AG08396 (cell line): ENCODE measurements around the gene MAML3.
"Not testable (repeated sequence)": the region's sequence is repeated elsewhere in the genome, so short reads cannot be mapped to it uniquely, and the experiment has no call there.

ENCODE experiments used
- DNase-seq: peaks from one replicate; pipeline ENCODE4 v3.0.0; 2012; ENCODE audit warnings: low spot score, mixed read lengths

Gene MAML3

GRCh38 chr4:139725236-139725635 is 428.7 kb downstream of the MAML3 start:
- DNase-seq = no peak

DNA sequence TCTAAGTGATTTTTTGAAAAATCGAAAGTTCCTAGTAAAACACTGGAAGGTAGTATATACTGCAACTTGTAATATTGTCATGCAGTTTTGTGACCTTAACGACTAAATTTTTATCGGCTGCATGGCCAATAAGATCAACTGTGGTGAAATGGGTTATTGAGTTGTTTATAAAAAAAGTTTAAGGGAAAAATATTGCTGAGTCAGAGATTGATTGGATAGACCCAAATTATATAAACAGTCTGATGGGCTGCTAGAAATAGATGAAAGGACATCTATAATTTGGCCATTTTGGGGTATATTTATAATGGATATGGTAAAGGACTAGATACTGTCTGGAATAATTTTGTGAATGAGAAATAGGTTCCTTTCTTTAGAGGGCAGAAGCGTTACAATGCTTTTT is 432.2 kb downstream of the MAML3 start:
- DNase-seq = no peak

DNA sequence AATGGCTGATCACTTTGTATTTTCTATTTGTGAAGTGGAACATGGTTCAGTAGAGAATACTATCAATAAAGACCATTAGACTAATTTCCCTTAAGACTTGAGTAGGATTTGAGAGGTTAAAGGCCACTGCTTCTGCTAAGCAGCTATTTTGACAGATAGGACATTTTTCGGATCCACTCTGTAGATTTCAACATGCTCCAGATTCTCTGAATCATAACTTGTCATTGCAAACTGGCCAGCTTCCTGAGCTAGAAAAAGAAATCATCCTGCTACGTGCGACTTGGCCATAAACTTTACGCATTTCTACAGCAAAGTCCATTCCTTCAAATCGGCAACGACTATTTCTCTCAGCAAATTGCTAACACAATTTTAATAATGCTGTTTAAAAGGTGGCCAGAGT is 433.2 kb downstream of the MAML3 start:
- DNase-seq = no peak

GRCh38 chr4:139719381-139720101 is 434.4 kb downstream of the MAML3 start:
- DNase-seq = no peak

- DNase-seq = no peak
Observed at GRCh38 chr4:139718833-139719232, 435.2 kb downstream of the MAML3 start.

GRCh38 chr4:139718358-139718757 is 435.6 kb downstream of the MAML3 start:
- DNase-seq = no peak

DNA sequence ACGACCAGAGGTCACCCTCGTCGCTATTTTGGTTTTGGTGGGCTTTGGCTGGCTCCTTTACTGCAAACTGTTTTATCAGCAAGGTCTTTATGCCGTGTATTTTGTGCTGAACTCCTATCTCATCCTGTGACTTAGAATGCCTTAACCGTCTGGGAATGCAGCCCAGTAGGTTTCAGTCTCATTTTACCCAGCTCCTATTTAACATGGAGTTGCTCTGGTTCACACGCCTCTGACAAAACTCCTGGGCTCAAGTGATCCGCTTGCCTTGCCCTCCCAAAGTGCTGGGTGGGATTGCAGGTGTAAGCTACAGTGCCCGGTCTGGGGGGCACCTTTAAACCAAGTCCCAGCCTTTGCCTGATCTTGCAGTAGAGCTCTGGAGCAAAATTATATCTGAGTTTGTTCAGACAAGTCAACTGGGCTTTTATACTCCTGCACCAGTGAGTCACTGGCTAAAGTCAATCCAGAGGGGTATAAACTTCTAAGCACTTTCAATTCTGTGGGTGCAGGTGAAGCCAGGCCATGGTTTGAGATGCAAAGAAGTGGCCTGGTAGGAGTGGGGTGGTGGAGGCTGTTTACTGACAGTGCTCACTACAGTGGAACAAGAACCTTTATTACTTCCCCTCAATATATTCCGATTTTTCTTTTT is 438.1 kb downstream of the MAML3 start:
- DNase-seq = no peak

DNA sequence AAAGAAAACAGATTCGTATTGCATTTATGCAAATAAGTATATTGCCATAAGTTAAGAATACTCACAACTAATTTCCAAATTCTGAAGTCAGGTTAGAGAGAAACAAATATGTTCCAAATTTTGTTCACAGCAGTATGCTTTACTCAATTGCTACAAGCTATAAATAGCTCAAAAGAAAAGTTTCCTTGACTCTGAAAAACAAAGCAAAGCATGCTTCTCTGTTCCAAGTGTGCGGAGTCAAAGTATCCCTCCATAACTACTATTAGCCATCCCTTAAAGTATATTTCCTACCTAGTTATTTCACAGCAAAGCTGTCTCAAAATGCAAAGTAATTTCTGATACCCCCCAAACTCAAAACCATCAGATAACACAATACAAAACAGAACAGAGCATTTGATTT is 441.1 kb downstream of the MAML3 start:
- no peak for DNase-seq

DNA sequence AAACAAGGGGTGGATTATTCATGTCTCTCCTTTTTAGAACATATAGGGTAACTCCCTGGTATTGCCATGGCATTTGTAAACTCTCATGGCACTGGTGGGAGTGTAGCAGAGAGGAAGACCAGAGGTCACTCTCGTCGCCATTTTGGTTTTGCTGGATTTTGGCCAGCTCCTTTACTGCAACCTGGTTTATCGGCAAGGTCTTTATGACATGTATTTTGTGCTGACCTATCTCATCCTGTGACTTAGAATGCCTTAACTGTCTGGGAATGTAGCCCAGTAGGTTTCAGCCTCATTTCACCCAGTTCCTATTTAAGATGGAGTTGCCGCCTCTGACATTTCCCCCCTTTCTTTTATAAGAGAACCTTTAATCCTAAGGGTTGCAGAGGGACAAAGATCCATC is 442.5 kb downstream of the MAML3 start:
- no peak for DNase-seq

DNA sequence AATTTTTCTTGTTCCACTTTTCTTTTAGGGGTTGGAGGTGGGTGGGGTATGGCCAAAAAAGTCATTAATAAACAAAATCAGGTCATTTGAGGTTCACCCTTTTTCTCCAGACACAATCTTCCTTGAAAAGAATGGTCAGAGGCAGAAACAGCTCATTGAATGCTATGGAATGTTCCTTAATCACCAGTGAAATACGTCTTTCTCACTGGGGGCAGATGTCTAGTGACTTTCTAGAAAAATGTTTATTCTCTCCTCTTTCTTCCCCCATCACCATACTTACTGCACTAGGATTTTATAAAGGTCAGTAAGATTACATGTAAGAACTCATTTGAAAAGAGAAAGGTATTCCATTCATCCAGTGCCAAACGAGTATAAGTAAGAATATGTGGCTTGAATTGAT is 443.9 kb downstream of the MAML3 start:
- no peak for DNase-seq

DNA sequence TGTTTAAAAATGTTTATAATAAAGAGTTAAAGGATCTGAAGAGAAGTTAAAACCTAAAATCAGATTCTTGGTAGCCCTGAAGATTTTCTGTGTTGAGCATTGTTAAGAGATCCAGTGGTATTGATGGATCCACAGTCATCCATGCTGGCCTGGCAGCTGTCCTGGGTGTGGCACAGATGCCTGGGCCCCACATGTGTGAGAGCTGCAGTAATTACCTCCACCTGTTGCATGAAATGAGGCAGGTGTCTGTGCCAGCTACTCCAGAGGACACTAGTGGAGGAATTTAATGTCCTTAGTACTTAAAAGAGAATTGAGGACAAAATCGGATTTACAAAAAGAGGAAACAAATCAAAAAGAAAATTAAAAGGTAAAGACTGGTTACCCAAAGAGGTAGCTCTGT is 444.3 kb downstream of the MAML3 start:
- no peak for DNase-seq

- DNase-seq = no peak
Observed at GRCh38 chr4:139704915-139705485, 449.0 kb downstream of the MAML3 start.

DNA sequence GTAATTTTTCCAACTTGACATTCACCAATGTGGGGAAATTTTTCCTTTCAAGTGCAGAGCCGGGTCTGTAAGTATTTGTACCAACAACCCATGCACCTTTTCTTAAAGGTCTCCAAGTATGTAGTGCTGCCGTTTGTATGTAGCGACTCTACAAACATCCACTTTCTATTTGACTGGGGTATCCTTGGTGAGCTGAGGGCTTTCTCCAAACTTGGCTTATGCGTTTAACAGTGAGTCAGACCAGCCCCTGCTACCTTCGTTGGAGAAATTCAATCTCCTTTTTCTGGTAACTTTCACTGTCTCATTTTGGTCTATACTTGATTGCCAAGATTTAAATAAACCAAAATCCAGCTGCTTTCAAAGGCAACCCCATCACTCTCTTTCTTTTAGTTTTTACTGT is 453.4 kb downstream of the MAML3 start:
- DNase-seq = no peak

DNA sequence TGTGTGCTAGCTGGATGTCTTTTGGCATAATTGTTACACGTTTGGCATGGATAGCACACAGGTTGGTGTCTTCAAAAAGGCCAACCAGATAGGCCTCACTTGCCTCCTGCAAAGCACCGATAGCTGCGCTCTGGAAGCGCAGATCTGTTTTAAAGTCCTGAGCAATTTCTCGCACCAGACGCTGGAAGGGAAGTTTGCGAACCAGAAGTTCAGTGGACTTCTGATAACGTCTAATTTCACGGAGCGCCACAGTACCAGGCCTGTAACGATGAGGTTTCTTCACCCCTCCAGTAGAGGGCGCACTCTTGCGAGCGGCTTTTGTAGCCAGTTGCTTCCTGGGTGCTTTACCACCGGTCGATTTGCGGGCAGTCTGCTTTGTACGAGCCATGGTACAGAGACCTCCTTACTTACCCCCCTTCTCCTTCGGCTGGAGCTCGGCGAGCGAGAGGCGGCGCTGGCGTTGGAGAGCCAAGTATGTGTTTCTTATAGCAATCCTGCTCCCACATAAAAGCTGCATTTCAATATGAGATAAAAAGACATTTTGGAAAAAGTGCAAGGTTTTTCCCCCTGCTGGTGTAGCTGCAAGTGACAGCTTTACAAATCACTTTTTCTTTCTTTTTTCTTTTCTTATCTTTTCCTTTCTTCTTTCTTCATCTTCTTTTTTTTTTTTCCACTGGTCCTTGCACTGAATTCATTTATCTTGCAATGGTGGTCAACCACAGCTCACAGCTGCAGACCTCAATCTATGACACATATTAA is 455.6 kb downstream of the MAML3 start:
- DNase-seq = not testable (repeated sequence)

GRCh38 chr4:139696491-139696890 is 457.5 kb downstream of the MAML3 start:
- DNase-seq = no peak

DNA sequence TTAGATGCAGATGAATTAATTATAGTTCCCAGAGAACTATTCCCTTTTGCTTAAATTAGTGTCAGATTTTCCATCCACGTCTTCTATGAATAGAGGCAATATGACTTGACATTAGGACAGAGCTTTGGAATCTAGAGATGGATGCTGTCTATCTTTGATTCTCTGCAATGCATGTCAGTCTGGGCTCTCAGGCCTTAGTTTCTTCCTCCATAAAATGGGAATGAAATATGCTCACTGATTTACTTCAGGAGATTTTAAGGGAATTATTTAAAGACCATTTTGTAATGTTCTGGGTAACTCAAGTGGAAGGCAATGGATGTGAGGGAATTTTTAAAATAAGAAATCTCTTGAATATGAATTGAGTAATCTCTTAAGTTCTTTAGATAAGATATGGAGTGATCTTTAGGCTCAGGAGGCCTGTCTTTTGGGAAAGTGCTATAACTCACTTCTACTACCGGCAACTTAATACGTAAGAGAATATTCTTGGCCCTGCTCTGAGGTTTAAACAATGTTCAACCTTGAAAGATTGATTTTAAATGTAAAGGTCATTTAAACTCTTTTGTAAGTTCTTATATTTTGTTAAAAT is 459.4 kb downstream of the MAML3 start:
- DNase-seq = no peak

- no peak for DNase-seq
Observed at GRCh38 chr4:139692309-139693012, 461.5 kb downstream of the MAML3 start.

DNA sequence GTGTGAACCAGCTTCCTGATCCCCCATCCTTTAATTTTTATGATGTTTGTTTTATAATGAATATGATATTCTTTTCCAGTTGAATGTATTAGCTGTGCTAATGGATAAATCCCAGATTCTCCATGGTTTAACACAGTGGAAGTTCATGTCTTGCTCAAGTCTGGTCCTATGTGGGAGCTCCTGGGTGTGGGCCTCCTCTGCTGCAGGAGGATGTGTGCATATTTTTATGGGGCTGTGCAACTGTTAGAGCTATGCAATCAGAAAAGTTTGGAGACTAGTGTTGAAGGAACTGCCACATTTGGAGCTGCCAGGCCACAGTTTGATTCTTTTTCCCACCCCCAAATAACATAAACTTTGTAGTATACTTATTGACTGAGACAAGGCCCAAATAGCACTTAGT is 463.6 kb downstream of the MAML3 start:
- DNase-seq = no peak

- no peak for DNase-seq
Observed at GRCh38 chr4:139689093-139689722, 464.8 kb downstream of the MAML3 start.

GRCh38 chr4:139686988-139687387 is 467.0 kb downstream of the MAML3 start:
- DNase-seq = no peak

DNA sequence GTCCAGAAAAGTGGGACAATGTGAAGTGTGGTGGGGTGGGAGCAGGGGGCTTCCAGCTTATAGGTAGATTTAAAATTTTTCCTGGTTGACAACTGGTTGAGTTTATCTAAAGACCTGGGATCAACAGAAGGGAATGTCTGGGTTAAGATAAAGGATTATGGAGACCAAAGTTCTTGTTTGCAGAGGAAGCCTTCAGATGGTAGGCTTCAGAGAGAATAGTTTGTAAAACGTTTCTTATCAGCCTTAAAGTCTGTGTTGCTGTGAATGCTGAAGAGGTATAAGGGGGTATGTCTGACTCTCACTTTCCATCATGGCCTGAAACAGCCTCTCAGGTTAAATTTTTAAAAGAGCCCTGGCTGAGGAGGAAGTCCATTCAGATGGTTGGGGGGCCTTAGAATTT is 467.9 kb downstream of the MAML3 start:
- no peak for DNase-seq
